ENCODE data around the gene EML5.

Gene EML5

GRCh38 chr14:88621100-88621499 is 171.7 kb downstream of the EML5 start:
- in situ Hi-C loops (cut with MboI; ENCODE audit: low sequenced_read_pairs): no loop called here

- in situ Hi-C loops (cut with MboI; ENCODE audit: low sequenced_read_pairs): no loop called here
Observed at GRCh38 chr14:88618476-88618875, 174.3 kb downstream of the EML5 start.

GRCh38 chr14:88617479-88617878 is 175.3 kb downstream of the EML5 start:
- in situ Hi-C loops (cut with MboI; ENCODE audit: low sequenced_read_pairs): no loop called here

GRCh38 chr14:88616697-88617096 is 176.1 kb downstream of the EML5 start:
- in situ Hi-C loops (cut with MboI; ENCODE audit: low sequenced_read_pairs): no loop called here

- in situ Hi-C loops (cut with MboI; ENCODE audit: low sequenced_read_pairs): no loop called here
Observed at GRCh38 chr14:88614218-88614907, 178.4 kb downstream of the EML5 start.

- in situ Hi-C loops (cut with MboI; ENCODE audit: low sequenced_read_pairs): no loop called here
Observed at GRCh38 chr14:88613552-88614010, 179.2 kb downstream of the EML5 start.

- in situ Hi-C loops (cut with MboI; ENCODE audit: low sequenced_read_pairs): no loop called here
Observed at GRCh38 chr14:88612981-88613380, 179.8 kb downstream of the EML5 start.

GRCh38 chr14:88611878-88612277 is 180.9 kb downstream of the EML5 start:
- in situ Hi-C loops (cut with MboI; ENCODE audit: low sequenced_read_pairs): no loop called here

- in situ Hi-C loops (cut with MboI; ENCODE audit: low sequenced_read_pairs): no loop called here
Observed at GRCh38 chr14:88607829-88608228, 184.9 kb downstream of the EML5 start.

GRCh38 chr14:88605594-88605993 is 187.2 kb downstream of the EML5 start:
- in situ Hi-C loops (cut with MboI; ENCODE audit: low sequenced_read_pairs): no loop called here

GRCh38 chr14:88604212-88604611 is 188.5 kb downstream of the EML5 start:
- in situ Hi-C loops (cut with MboI; ENCODE audit: low sequenced_read_pairs): no loop called here

GRCh38 chr14:88599761-88600439 is 192.9 kb downstream of the EML5 start:
- in situ Hi-C loops (cut with MboI; ENCODE audit: low sequenced_read_pairs): no loop called here

- in situ Hi-C loops (cut with MboI; ENCODE audit: low sequenced_read_pairs): no loop called here
Observed at GRCh38 chr14:88599326-88599725, 193.4 kb downstream of the EML5 start.

GRCh38 chr14:88598097-88598675 is 194.6 kb downstream of the EML5 start:
- in situ Hi-C loops (cut with MboI; ENCODE audit: low sequenced_read_pairs): no loop called here

GRCh38 chr14:88597601-88598000 is 195.2 kb downstream of the EML5 start:
- in situ Hi-C loops (cut with MboI; ENCODE audit: low sequenced_read_pairs): no loop called here

- in situ Hi-C loops (cut with MboI; ENCODE audit: low sequenced_read_pairs): no loop called here
Observed at GRCh38 chr14:88597038-88597437, 195.7 kb downstream of the EML5 start.

GRCh38 chr14:88592031-88592430 is 200.7 kb downstream of the EML5 start:
- in situ Hi-C loops (cut with MboI; ENCODE audit: low sequenced_read_pairs): no loop called here

- in situ Hi-C loops (cut with MboI; ENCODE audit: low sequenced_read_pairs): no loop called here
Observed at GRCh38 chr14:88590173-88590572, 202.6 kb downstream of the EML5 start.

GRCh38 chr14:88588081-88588480 is 204.7 kb downstream of the EML5 start:
- in situ Hi-C loops (cut with MboI; ENCODE audit: low sequenced_read_pairs): no loop called here

- in situ Hi-C loops (cut with MboI; ENCODE audit: low sequenced_read_pairs): no loop called here
Observed at GRCh38 chr14:88584451-88584850, 208.3 kb downstream of the EML5 start.

- in situ Hi-C loops (cut with MboI; ENCODE audit: low sequenced_read_pairs): no loop called here
Observed at GRCh38 chr14:88576222-88576621, 216.5 kb downstream of the EML5 start.

- in situ Hi-C loops (cut with MboI; ENCODE audit: low sequenced_read_pairs): no loop called here
Observed at GRCh38 chr14:88572117-88572516, 220.6 kb downstream of the EML5 start.

All from HL-60/S4 (cell line).